K562 (cell line): ENCODE data around the gene POU3F1. TPM values are rescaled to one million over a fixed set of nuclear protein-coding genes. Genes with fewer than 3 reads are reported as not detected.

Experiments
- DNMT1 ChIP-seq: fragments of 450-650 bp; IDR thresholded peaks from 2 replicates; pipeline ENCODE4 v1.6.1; 2016; ENCODE audit warnings: antibody characterized with exemption, mild to moderate bottlenecking
- ELF1 ChIP-seq: fragments of 200-800 bp; sonication (Bioruptor generic); IDR thresholded peaks from 2 replicates; pipeline ENCODE4 v1.6.1; 2016; ENCODE audit warnings: missing genetic modification characterization, missing compliant biosample characterization
- FIP1L1 ChIP-seq: fragments of 200-400 bp; formaldehyde crosslinking; IDR thresholded peaks from 2 replicates; pipeline ENCODE4 v1.6.1; 2018; ENCODE audit warnings: mild to moderate bottlenecking, low read depth, low read length; ENCODE audit not compliant: poor library complexity, severe bottlenecking
- FOXK1 ChIP-seq: sonication (generic); formaldehyde crosslinking; IDR thresholded peaks from 2 replicates; pipeline ENCODE4 v1.8.0; 2022; ENCODE audit warnings: missing genetic modification reagents, mild to moderate bottlenecking, borderline replicate concordance
- FOXP1 ChIP-seq: sonication (generic); formaldehyde crosslinking; IDR thresholded peaks from 2 replicates; pipeline ENCODE4 v1.8.0; 2022; ENCODE audit warnings: mild to moderate bottlenecking, missing genetic modification reagents
- HMGN3 ChIP-seq: IDR thresholded peaks from 2 replicates; pipeline ENCODE4 v1.6.1; 2011; ENCODE audit warnings: borderline replicate concordance, low read depth, mild to moderate bottlenecking, mixed read lengths, low read length; ENCODE audit not compliant: insufficient read length; ENCODE audit errors: extremely low read depth
- KDM1A ChIP-seq, 2 experiments: fragments of 450-650 bp; IDR thresholded peaks; 2 replicates each; pipeline ENCODE4 v1.6.1; 2016; ENCODE audit warnings: mild to moderate bottlenecking in 2 of 2
- NELFE ChIP-seq: IDR thresholded peaks from 2 replicates; pipeline ENCODE4 v1.6.1; 2011; ENCODE audit warnings: mild to moderate bottlenecking; ENCODE audit not compliant: insufficient read depth, insufficient read length
- NR0B1 ChIP-seq: fragments of 450-650 bp; IDR thresholded peaks from one replicate; pipeline ENCODE4 v1.6.1; 2018; ENCODE audit warnings: mild to moderate bottlenecking, moderate library complexity; ENCODE audit not compliant: partially characterized antibody
- PKNOX1 ChIP-seq: fragments of 450-650 bp; IDR thresholded peaks from 2 replicates; pipeline ENCODE4 v1.6.1; 2016
- RBFOX2 ChIP-seq: fragments of 200-400 bp; formaldehyde crosslinking; IDR thresholded peaks from 2 replicates; pipeline ENCODE4 v1.6.1; 2017; ENCODE audit warnings: low read depth, mild to moderate bottlenecking, low read length, moderate library complexity
- SIN3B ChIP-seq: fragments of 450-650 bp; IDR thresholded peaks from 2 replicates; pipeline ENCODE4 v1.6.1; 2017; ENCODE audit warnings: low read depth, mild to moderate bottlenecking, moderate library complexity
- SMARCC2 ChIP-seq: fragments of 450-650 bp; IDR thresholded peaks from 2 replicates; pipeline ENCODE4 v1.6.1; 2017; ENCODE audit warnings: antibody characterized with exemption, moderate library complexity, mild to moderate bottlenecking, low read depth
- SUPT5H ChIP-seq: fragments of 450-650 bp; IDR thresholded peaks from 2 replicates; pipeline ENCODE4 v1.6.1; 2016
- TARDBP ChIP-seq: fragments of 450-650 bp; IDR thresholded peaks from 2 replicates; pipeline ENCODE4 v1.6.1; 2016
- TGIF2 ChIP-seq: sonication (generic); formaldehyde crosslinking; IDR thresholded peaks from 2 replicates; pipeline ENCODE4 v1.8.1; 2022; ENCODE audit warnings: mild to moderate bottlenecking, missing genetic modification reagents, moderate library complexity
- TSC22D4 ChIP-seq: fragments of 450-650 bp; IDR thresholded peaks from 2 replicates; pipeline ENCODE4 v1.6.1; 2016; ENCODE audit warnings: missing genetic modification characterization, missing biosample characterization, control low read depth
- ZC3H4 ChIP-seq: sonication (generic); formaldehyde crosslinking; IDR thresholded peaks from 2 replicates; pipeline ENCODE4 v1.9.0; 2021; ENCODE audit warnings: missing genetic modification reagents, borderline replicate concordance
- ZNF239 ChIP-seq: fragments of 250-450 bp; sonication (Bioruptor Pico); IDR thresholded peaks from 2 replicates; pipeline ENCODE4 v1.4.0; 2020; ENCODE audit warnings: mild to moderate bottlenecking
- ZNF282 ChIP-seq: sonication (generic); formaldehyde crosslinking; IDR thresholded peaks from 2 replicates; pipeline ENCODE4 v1.8.1; 2023; ENCODE audit warnings: missing genetic modification reagents
- ZNF436 ChIP-seq: fragments of 250-450, 450-650 bp; sonication (Bioruptor Pico); formaldehyde crosslinking; IDR thresholded peaks from 2 replicates; pipeline ENCODE4 v1.7.0; 2020; ENCODE audit warnings: mild to moderate bottlenecking
- ZNF561 ChIP-seq: fragments of 450-650 bp; formaldehyde crosslinking; conservative IDR thresholded peaks from 2 replicates; pipeline ENCODE4 v1.4.0; 2020; ENCODE audit warnings: mild to moderate bottlenecking, moderate library complexity
- ZNF586 ChIP-seq: fragments of 450-650 bp; formaldehyde crosslinking; conservative IDR thresholded peaks from 2 replicates; pipeline ENCODE4 v1.4.0; 2020; ENCODE audit warnings: mild to moderate bottlenecking, moderate library complexity
- ZNF695 ChIP-seq: fragments of 450-650 bp; formaldehyde crosslinking; IDR thresholded peaks from 2 replicates; pipeline ENCODE4 v1.4.0; 2020; ENCODE audit warnings: mild to moderate bottlenecking, moderate library complexity
- ZNF740 ChIP-seq, 3 experiments: fragments of 200-800 bp in 1 of 3; sonication (Bioruptor generic) in 1 of 3; sonication (generic) in 1 of 3; formaldehyde crosslinking in 1 of 3; IDR thresholded peaks; 2 replicates each; pipeline versions ENCODE4 v1.6.1 to v1.8.0; 2016 to 2022; ENCODE audit warnings: mild to moderate bottlenecking in 2 of 3, missing compliant biosample characterization in 2 of 3, missing genetic modification characterization in 2 of 3, missing genetic modification reagents in 1 of 3
- ZNF76 ChIP-seq: fragments of 250-450 bp; sonication (Bioruptor Pico); IDR thresholded peaks from 2 replicates; pipeline ENCODE4 v1.4.0; 2020; ENCODE audit warnings: mild to moderate bottlenecking, moderate library complexity, borderline replicate concordance
- polyA plus RNA-seq, 8 experiments: library from polyadenylated mRNA; depleted of rRNA in 4 of 8; stranded (reverse) in 5 of 8; unstranded in 3 of 8; fragments of >200 nt; fragmentation: Nextera tagmentation in 2 of 8; fragmentation: Illumina TruSeq in 1 of 8; extraction: Ambion mirVana in 2 of 8; extraction: Trizol in 1 of 8; gene quantifications; 2 replicates each; pipeline versions ENCODE4 v1.2.1 to v1.2.3, GENCODE V29; 2011 to 2014; ENCODE audit warnings: inconsistent platforms in 1 of 8, missing spikeins in 1 of 8
- total RNA-seq, 7 experiments: library from RNA; depleted of rRNA in 6 of 7; stranded (reverse); fragments of >200 nt in 6 of 7; fragmentation: Illumina TruSeq in 2 of 7; extraction: Trizol in 2 of 7; gene quantifications; 2 replicates each; pipeline versions ENCODE4 v1.2.1 to v1.2.3, GENCODE V29; 2011 to 2021; ENCODE audit warnings: low replicate concordance in 1 of 7

The POU3F1 gene
- total and polyA plus RNA-seq, 9 of the 15 experiments (the other 6 are each of a cell fraction or from before 2014, with no cell fraction given), result 0.09 TPM; not detected in 8

- TF ChIP-seq RBFOX2, result 0 out of 2 replicates have a peak, but pooled peaks have one; percentile 30
- TF ChIP-seq SUPT5H, result no peak
- no peak for TF ChIP-seq HMGN3
- no peak for TF ChIP-seq NR0B1
- TF ChIP-seq SIN3B, result no peak
- no peak for TF ChIP-seq FIP1L1
- TF ChIP-seq FOXP1 (CRISPR knock-in tag), result no peak
- no peak for TF ChIP-seq ELF1 (tag)
- no peak for TF ChIP-seq TSC22D4 (tag)
- TF ChIP-seq ZNF740 (CRISPR knock-in tag; IDR thresholded peaks at IDR 0.05), result no peak
- TF ChIP-seq ZNF740 (tag; IDR thresholded peaks at IDR 0.05), result peak in 1 of 2 experiments; percentile 50; a peak in 1 of 4 replicates
- TF ChIP-seq FOXK1, result no peak
- TF ChIP-seq ZNF239 (CRISPR knock-in tag), result no peak
- peak; percentile 86 for TF ChIP-seq PKNOX1
- TF ChIP-seq ZC3H4, result no peak
- TF ChIP-seq SMARCC2, result peak; percentile 73; the same call in 1 of the 2 replicates
- TF ChIP-seq DNMT1, result no peak
- TF ChIP-seq ZNF282, result no peak
- TF ChIP-seq ZNF76 (CRISPR knock-in tag), result no peak
- no peak for TF ChIP-seq ZNF561
- no peak for TF ChIP-seq ZNF695 (CRISPR knock-in tag)
- no peak for TF ChIP-seq ZNF586 (CRISPR knock-in tag)
- no peak for TF ChIP-seq TGIF2 (CRISPR knock-in tag)
- peak in 1 of 2 experiments; percentile 20; a peak in 2 of 4 replicates for TF ChIP-seq KDM1A (IDR thresholded peaks at IDR 0.05)
- TF ChIP-seq TARDBP, result no peak
- TF ChIP-seq ZNF436, result no peak
- no peak for TF ChIP-seq NELFE
Observed at GRCh38 chr1:38009088-38009840, 37.3 kb downstream of the POU3F1 start (continued).
